GM18873 (cell line): ENCODE measurements around the gene PPP1R12B.
"Not testable (repeated sequence)": the region's sequence is repeated elsewhere in the genome, so short reads cannot be mapped to it uniquely, and the experiment has no call there.

Experiments
- ATAC-seq: cut with Tn5 transposase; IDR thresholded peaks from one replicate; pipeline ENCODE4 v1.9.1; 2021; ENCODE audit warnings: mild to moderate bottlenecking, moderate library complexity, moderate number of reproducible peaks; ENCODE audit not compliant: unreplicated experiment, low FRiP score

Gene PPP1R12B

GRCh38 chr1:202438393-202439174 lies 90.1 kb downstream of the PPP1R12B start:
- no peak for ATAC-seq

- ATAC-seq = no peak
Measured at GRCh38 chr1:202439308-202439707, 90.8 kb downstream of the PPP1R12B start.

DNA sequence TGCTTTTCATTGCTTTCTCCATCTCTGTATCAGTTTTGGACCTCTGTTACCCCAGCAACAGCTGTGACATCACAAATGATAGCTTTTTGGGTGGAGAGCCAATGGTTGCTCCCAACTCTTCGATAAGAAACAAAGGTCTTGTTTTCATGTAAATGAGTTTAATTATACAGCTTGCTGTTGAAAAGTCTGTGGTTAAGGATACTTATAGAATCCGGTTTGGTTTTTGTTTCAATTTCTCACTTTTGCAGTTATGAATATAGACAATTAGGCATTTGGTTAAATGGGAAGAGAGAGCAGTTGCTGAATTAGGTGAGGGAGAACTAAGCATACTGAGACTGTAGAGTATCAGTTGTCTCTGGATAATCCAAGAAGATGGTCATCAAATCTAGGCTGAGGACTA lies 99.6 kb downstream of the PPP1R12B start:
- ATAC-seq = not testable (repeated sequence)

- not testable (repeated sequence) for ATAC-seq
Measured at GRCh38 chr1:202451641-202452040, 103.1 kb downstream of the PPP1R12B start.

- no peak for ATAC-seq
Measured at GRCh38 chr1:202452508-202452907, 104.0 kb downstream of the PPP1R12B start.

DNA sequence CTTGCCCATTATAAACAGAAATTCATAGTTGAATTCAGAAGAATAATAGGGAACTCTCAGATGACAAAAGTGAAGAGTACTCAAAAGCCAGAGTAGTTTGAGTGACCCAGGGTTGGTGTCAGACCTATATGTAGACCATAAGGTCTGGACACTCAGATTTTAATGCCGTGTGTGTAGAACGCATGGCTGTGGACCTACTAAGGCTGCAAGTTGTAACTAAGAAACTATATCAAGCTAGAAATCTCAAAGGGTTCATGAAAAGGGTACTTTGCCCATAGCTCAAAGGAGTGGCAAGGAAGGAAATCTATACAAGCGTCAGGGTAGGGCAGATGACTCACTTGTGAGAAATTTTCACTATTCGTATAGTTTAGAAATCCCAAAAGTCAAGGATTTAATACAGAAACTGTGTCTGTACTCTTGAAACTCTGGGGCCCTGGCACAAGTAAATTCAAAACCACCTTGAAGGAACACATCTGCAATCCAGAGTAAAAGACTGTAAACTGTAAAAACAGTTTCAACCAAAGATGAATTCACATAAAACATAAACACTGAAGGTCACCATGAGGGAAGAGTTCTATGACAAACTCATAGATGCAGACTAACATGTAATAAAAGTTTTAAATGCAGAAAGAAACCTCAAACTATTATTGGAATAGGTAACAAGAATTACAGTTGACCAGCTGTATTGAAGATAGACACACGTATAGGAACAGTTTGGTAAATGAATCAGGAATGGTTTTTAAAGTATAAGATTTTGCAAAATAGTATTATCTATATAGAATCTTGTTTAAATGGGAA lies 108.1 kb downstream of the PPP1R12B start:
- not testable (repeated sequence) for ATAC-seq

GRCh38 chr1:202458651-202459050 lies 110.2 kb downstream of the PPP1R12B start:
- not testable (repeated sequence) for ATAC-seq

- ATAC-seq = not testable (repeated sequence)
Measured at GRCh38 chr1:202459470-202460142, 111.1 kb downstream of the PPP1R12B start.

DNA sequence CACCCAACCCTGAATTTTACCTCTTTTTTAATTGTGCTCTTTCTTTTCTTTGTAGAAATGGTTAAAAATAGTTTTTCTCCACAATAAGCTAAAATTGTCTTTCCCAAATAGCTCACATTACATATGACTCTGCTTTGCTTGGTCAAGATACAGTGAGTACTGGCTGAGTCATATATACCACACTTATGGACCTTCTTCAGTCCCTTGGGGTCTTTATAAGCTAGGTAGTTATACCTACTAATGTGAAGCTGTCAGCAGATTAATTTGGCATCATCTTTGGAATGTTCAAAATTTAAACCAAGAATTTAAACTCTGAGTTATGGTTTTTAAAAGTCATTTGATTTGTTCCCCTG lies 111.6 kb downstream of the PPP1R12B start:
- ATAC-seq = not testable (repeated sequence)

GRCh38 chr1:202462342-202463076 lies 114.0 kb downstream of the PPP1R12B start:
- no peak for ATAC-seq

DNA sequence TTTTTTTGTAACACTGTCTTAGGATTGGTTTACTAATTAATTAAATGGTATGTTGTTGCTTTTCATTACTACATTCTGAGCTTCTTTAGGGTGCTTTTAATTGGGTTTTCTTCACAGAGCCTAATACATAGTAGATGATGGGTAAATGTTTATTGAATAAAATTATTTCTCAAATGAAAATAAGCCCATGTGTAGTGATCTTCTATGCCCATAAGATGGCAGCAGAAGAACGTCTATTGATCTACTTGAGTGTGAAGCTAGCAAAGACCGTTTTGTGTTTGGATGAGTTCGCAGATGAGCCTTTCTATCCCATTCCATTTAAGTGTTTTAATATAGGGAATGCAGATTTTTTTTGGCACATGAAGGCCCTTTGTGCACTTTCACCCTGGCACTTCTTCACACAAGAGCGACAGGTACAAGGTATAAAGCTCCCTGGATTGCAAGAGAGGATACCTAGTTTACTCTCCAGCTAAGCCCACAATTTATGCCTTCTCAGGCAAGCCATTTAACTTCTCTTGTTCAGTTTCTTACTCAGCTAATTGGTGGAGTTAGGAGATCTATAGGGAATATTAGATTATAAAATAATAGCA lies 115.7 kb downstream of the PPP1R12B start:
- ATAC-seq = not testable (repeated sequence)

DNA sequence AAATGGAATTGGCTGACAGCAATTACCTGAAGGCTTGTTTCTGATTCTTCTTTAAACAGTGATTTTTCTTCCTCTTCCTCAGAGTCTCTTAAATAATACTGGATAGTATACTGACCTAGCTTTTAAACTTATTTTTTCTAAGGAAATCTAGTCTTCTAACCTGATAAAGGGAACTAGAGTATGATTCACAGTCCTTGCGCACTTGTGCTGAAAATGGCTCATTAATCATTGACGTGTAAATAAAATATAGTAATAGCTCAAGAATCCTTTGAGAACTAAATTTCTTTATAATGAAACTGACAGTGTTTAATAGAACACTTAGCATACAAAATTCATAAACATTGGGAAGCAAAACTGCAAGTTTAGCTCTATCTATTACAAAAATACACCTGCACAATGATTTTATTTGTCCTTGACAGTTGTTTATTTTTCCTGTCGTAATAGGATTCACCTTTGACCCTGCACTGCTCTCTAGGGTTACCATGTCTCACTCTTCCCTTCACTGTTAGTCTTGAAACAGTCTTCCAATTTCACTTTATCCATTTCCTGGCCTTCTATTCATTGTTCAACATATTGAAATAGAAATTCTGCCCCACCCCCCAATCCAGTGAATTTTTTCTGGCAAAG lies 117.3 kb downstream of the PPP1R12B start:
- not testable (repeated sequence) for ATAC-seq

DNA sequence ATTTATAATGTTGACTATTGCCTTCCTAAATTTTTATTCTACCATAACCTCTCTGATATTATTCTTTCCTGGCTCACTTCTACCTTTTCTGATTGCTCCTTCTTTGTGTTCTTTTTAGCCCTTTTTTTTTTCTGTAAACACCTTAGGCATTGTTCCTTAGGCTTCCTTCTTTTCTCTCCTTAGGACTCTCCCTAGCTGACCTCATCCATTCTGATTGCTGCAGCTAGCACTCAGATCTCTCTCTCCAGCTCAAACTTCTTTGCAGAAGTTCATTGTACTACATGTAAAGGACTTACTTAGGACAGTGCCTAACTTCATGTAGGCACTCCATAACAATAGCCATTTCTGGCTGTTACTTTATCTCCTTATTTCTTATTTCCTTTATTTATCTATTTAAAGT lies 117.8 kb downstream of the PPP1R12B start:
- not testable (repeated sequence) for ATAC-seq

DNA sequence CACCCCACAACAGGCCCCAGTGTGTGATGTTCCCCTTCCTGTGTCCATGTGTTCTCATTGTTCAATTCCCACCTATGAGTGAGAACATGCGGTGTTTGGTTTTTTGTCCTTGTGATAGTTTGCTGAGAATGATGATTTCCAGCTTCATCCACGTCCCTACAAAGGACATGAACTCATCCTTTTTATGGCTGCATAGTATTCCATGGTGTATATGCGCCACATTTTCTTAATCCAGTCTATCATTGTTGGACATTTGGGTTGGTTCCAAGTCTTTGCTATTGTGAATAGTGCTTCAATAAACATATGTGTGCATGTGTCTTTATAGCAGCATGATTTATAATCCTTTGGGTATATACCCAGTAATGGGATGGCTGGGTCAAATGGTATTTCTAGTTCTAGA lies 118.9 kb downstream of the PPP1R12B start:
- ATAC-seq = not testable (repeated sequence)

GRCh38 chr1:202468695-202469094 lies 120.2 kb downstream of the PPP1R12B start:
- not testable (repeated sequence) for ATAC-seq

- not testable (repeated sequence) for ATAC-seq
Measured at GRCh38 chr1:202469123-202469522, 120.6 kb downstream of the PPP1R12B start.

DNA sequence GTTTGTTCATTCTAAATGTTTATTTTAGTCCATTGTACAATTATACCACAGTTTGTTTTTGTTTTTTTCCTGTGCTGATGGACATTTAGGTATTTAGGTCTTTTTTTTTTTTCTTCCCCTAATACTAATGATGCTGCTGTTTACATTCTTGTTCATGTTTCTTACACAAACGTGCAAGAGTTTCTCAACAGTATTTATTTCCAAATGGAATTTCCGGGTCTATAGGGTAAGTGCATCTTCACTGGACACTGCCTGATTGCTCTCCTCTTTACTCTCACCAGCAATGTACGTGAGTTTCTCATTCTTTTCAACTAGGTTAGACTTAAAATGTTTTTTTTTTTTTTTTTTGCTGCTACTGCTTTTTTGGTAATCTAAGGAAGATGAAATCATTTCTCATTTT lies 122.7 kb downstream of the PPP1R12B start:
- no peak for ATAC-seq

GRCh38 chr1:202472347-202473124 lies 124.0 kb downstream of the PPP1R12B start:
- not testable (repeated sequence) for ATAC-seq
